Esophagus muscularis mucosa (tissue), 4 donors: ENCODE data around the gene RMRP. TPM values are rescaled to one million over a fixed set of nuclear protein-coding genes. Genes with fewer than 3 reads are reported as not detected.

Experiments used
- DNase-seq: peaks from one replicate; pipeline ENCODE4 v3.0.0-alpha.2; 2017; ENCODE audit errors: extremely low spot score
- H3K27ac ChIP-seq, 4 donors: fragments of 200-600 bp; sonication (generic); replicated peaks in 1 of 4; 1 replicate in 3 of 4; 2 replicates in 1 of 4; pipeline ENCODE4 v1.5.1; 2016 to 2019; ENCODE audit warnings: mild to moderate bottlenecking in 1 of 4
- H3K27me3 ChIP-seq, 4 donors: fragments of 200-600 bp; sonication (generic); one replicate each; pipeline versions ENCODE4 v1.5.1 to v1.6.0; 2016 to 2019
- H3K36me3 ChIP-seq, 4 donors: fragments of 200-600 bp; sonication (generic); one replicate each; pipeline ENCODE4 v1.5.1; 2016 to 2019
- H3K4me1 ChIP-seq, 4 donors: fragments of 200-600 bp; sonication (generic); one replicate each; pipeline ENCODE4 v1.5.1; 2016 to 2019
- H3K4me3 ChIP-seq, 4 donors: fragments of 200-600 bp; sonication (generic); 1 replicate in 2 of 4; 2 replicates in 2 of 4; pipeline ENCODE4 v1.5.1; 2016 to 2019; ENCODE audit warnings: mild to moderate bottlenecking in 4 of 4, moderate library complexity in 1 of 4
- H3K9me3 ChIP-seq, 4 donors: fragments of 200-600 bp; sonication (generic); 1 replicate in 3 of 4; 2 replicates in 1 of 4; pipeline ENCODE4 v1.5.1; 2016 to 2019
- EP300 ChIP-seq: sonication (generic); formaldehyde crosslinking; IDR thresholded peaks from one replicate; pipeline ENCODE4 v1.6.1; 2017; ENCODE audit warnings: antibody characterized with exemption
- POLR2A ChIP-seq: fragments of 450-650 bp; IDR thresholded peaks from one replicate; pipeline ENCODE4 v1.6.1; 2017; ENCODE audit warnings: antibody characterized with exemption, moderate library complexity, mild to moderate bottlenecking, low read depth
- POLR2AphosphoS5 ChIP-seq, 2 donors: sonication (generic); formaldehyde crosslinking; IDR thresholded peaks; one replicate each; pipeline ENCODE4 v1.6.1; 2017; ENCODE audit warnings: antibody characterized with exemption in 2 of 2
- whole genome bisulfite sequencing: methylation state at CpG from one replicate; pipeline ENCODE4 v1.1.5; 2018; 5-methylcytosine and 5-hydroxymethylcytosine counted together
- intact Hi-C: fragments of 100-400 bp; cut with DNase I; formaldehyde crosslinking; loops from one replicate; pipeline ENCODE4 v1.15.1; 2023
- total RNA-seq, 4 donors: library from RNA; depleted of rRNA; stranded (reverse); fragments of >200 nt; gene quantifications; one replicate each; pipeline versions ENCODE4 v1.1.0 to v1.2.1, GENCODE V29; 2016
- TF ChIP-seq, protein P1 (sequence below), 3 experiments: fragments of 200-600 bp in 2 of 3; fragments of 450-650 bp in 1 of 3; sonication (generic) in 2 of 3; IDR thresholded peaks; one replicate each; pipeline ENCODE4 v1.5.1; 2017 to 2019; ENCODE audit warnings: antibody characterized with exemption in 3 of 3, mild to moderate bottlenecking in 2 of 3, moderate library complexity in 1 of 3

RMRP gene
- total RNA-seq, 4 donors from 2014 or later, result 1,899 to 6,162 (median 2,510) TPM

DNA sequence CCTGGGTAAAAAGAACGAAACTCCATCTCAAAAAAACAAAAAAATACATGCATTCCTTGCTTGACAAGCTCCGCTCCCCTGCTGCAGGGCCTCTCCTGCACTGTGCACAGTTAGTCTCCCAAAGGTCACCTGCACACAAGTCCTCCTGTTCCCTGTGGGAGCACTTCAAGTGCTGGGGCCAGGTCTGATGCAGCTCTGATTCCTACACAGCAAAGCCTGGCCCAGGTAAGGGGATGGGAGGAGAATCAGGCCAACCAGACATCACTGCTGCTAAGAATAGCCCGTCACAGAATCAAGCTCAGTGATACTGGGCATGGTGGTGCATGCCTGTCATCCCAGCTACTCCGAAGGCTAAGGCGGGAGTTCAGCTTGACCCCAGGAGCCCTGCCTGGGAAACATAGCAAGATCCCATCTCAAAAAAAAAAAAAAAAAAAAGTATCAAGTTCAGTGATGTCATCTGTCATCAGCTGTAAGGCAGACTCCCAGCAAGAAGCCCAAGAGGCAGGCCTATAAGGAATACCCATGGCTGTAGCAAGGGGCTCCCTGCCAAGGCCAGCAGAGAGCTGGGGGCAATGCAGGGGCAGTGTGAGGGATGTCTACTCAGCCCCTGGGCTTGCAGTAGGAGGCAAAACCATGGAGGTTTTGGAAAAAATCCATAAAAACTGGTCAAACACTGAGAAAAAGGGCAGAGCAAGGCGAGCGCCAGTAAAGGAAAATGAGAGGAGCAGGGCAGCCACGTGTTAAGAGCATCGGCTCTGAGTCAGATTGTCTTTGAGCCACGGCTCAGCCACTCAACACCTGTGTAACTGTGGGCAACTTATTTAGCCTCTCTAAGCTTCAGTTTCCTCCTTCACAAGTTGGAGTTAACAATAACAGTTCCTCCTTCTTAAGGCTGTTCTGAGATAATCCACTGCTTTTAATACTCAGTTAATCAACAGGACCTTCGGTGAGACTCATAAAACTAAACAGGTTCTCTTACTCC lies 28.7 kb upstream of the RMRP start:
- Histone ChIP-seq H3K36me3 (peaks cover 46 to 70% (median 64%) of the 10 kb centered on the region in 4 donors), H3K4me3 (peak overlapping the region; percentile 72 to 90 (median 86)), H3K9me3 (no peaks in the 10 kb centered on the region), H3K27ac (peak overlapping the region; percentile 95 to 98 (median 96)), H3K27me3 (no peaks in the 10 kb centered on the region), H3K4me1 (peaks cover 27 to 64% (median 50%) of the 10 kb centered on the region in 4 donors)
- WGBS, result 40% methylated on average over 11 of the region's 11 CpGs
- no peak for DNase-seq
- intact Hi-C loops, result no loop called here
- TF ChIP-seq EP300 (no peak), POLR2AphosphoS5 (IDR thresholded peaks at IDR 0.05) (peak in 1 of 2 donors; percentile 37)

DNA sequence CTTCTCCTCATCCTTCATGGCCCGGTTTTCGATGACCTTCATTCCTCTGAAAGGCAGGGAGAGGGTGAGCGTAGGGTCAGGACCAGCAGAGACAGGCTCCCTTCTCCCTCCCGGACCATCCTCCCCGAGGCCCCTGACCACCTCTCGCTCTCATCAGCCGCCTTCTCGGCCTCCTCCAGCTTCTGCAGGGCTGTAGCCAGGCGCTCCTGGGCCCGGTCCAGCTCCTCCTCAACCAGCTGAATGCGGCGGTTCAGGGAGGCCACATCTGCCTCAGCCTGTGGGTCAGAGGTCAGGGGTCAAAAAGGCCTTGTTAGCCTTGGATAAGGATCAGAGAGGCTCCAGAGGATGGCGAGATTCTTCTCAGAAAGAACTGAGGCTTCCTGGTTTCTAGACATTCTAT lies 27.7 kb upstream of the RMRP start:
- WGBS, result 65% methylated on average over 7 of the region's 13 CpGs
- Histone ChIP-seq H3K4me1 (peaks cover 27 to 69% (median 50%) of the 10 kb centered on the region in 4 donors), H3K27ac (peak overlapping the region; percentile 95 to 98 (median 96)), H3K4me3 (peak overlapping the region; percentile 72 to 90 (median 86)), H3K9me3 (no peaks in the 10 kb centered on the region), H3K27me3 (no peaks in the 10 kb centered on the region), H3K36me3 (peaks cover 46 to 70% (median 64%) of the 10 kb centered on the region in 4 donors)
- no peak for DNase-seq
- intact Hi-C loops, result no loop called here
- peak in 1 of 2 donors; percentile 8 for TF ChIP-seq POLR2AphosphoS5 (IDR thresholded peaks at IDR 0.05)
- TF ChIP-seq, protein P1, sequence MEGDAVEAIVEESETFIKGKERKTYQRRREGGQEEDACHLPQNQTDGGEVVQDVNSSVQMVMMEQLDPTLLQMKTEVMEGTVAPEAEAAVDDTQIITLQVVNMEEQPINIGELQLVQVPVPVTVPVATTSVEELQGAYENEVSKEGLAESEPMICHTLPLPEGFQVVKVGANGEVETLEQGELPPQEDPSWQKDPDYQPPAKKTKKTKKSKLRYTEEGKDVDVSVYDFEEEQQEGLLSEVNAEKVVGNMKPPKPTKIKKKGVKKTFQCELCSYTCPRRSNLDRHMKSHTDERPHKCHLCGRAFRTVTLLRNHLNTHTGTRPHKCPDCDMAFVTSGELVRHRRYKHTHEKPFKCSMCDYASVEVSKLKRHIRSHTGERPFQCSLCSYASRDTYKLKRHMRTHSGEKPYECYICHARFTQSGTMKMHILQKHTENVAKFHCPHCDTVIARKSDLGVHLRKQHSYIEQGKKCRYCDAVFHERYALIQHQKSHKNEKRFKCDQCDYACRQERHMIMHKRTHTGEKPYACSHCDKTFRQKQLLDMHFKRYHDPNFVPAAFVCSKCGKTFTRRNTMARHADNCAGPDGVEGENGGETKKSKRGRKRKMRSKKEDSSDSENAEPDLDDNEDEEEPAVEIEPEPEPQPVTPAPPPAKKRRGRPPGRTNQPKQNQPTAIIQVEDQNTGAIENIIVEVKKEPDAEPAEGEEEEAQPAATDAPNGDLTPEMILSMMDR (IDR thresholded peaks at IDR 0.05), result no peak
- TF ChIP-seq EP300, result no peak
- no peak for TF ChIP-seq POLR2A

DNA sequence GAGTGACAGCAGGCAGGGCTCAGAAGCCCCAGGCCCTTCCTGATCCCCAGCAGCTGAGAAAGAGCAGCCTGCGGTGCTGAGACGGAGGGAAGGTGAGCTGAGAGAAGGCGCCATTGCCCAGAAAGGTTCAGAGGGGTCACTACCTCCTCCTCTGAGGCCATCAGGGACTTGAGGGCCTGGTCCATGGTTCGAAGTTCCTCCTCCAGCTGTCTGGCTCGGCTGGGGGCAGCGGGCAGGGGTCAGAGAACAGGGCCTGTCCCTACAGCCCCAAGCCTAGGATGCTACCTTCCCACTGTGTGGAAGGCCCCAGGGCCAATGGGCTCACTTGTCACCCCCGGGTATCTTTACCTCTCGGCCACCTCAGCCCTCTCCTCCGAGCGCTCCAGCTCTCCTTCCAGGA lies 27.1 kb upstream of the RMRP start:
- Histone ChIP-seq H3K36me3 (peaks cover 46 to 70% (median 64%) of the 10 kb centered on the region in 4 donors), H3K4me3 (peak overlapping the region; percentile 72 to 90 (median 86)), H3K27ac (peak overlapping the region; percentile 95 to 98 (median 96))

DNA sequence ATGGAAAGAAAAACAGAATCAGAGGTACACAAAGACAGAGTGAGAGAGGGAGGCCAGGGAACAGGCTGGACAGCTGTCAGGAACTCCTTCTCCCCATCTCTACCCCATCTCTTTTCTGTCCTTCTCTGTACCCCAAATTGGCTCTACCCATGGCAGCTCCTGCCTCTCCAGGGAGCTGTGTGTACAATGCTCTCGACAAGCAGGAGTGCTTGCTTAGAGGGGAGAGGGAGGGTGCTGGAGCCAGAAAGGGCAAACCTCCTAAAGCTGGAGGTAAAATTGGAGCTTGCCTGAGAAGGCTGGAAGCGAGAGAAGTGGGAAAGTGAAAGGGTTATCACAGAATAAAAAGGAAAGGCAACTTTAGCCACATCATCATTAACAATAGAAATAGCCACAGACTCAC lies 25.5 kb upstream of the RMRP start:
- no peak for DNase-seq
- Histone ChIP-seq H3K27me3 (no peaks in the 10 kb centered on the region), H3K36me3 (peaks cover 46 to 68% (median 58%) of the 10 kb centered on the region in 4 donors), H3K4me3 (peak overlapping the region; percentile 72 to 90 (median 86)), H3K27ac (peak overlapping the region; percentile 95 to 98 (median 96)), H3K9me3 (no peaks in the 10 kb centered on the region), H3K4me1 (peaks cover 22 to 63% (median 44%) of the 10 kb centered on the region in 4 donors)
- TF ChIP-seq POLR2A (no peak), POLR2AphosphoS5 (IDR thresholded peaks at IDR 0.05) (no peak), EP300 (no peak)
- TF ChIP-seq, protein P1 (IDR thresholded peaks at IDR 0.05), result no peak
- intact Hi-C loops, result no loop called here
- WGBS, result 40% methylated on average over 2 of the region's 2 CpGs

More for the DNA sequence above, 27.1 kb upstream of the RMRP start:
- TF ChIP-seq POLR2A, result no peak
- peak in 1 of 2 donors; percentile 48 for TF ChIP-seq POLR2AphosphoS5 (IDR thresholded peaks at IDR 0.05)
- no peak for TF ChIP-seq EP300
- TF ChIP-seq, protein P1 (IDR thresholded peaks at IDR 0.05), result no peak
- DNase-seq, result no peak
- no peaks in the 10 kb centered on the region for H3K9me3 ChIP-seq
- H3K27me3 ChIP-seq, result no peaks in the 10 kb centered on the region
- intact Hi-C loops, result no loop called here
- peaks cover 27 to 71% (median 47%) of the 10 kb centered on the region in 4 donors for H3K4me1 ChIP-seq
- WGBS, result 60% methylated on average over 1 of the region's 10 CpGs
